Uterus (tissue), 4 donors: ENCODE measurements around the gene LDLRAD2. TPM values are rescaled to one million over a fixed set of nuclear protein-coding genes. Genes with fewer than 3 reads are reported as not detected.

Experiments
- DNase-seq, 2 donors: peaks; one replicate each; pipeline ENCODE4 v3.0.0-alpha.2; 2019 to 2020
- H3K27ac ChIP-seq, 2 donors: fragments of 200-600 bp; sonication (generic); 1 replicate in 1 of 2; 2 replicates in 1 of 2; pipeline ENCODE4 v1.5.1; 2016 to 2018
- H3K27me3 ChIP-seq, 2 donors: fragments of 200-600 bp; sonication (generic); one replicate each; pipeline ENCODE4 v1.5.1; 2018 to 2019; ENCODE audit warnings: control low read depth in 1 of 2
- H3K36me3 ChIP-seq, 2 donors: fragments of 200-600 bp; sonication (generic); one replicate each; pipeline ENCODE4 v1.5.1; 2019; ENCODE audit warnings: control low read depth in 1 of 2
- H3K4me1 ChIP-seq, 2 donors: fragments of 200-600 bp; sonication (generic); one replicate each; pipeline ENCODE4 v1.5.1; 2018 to 2019; ENCODE audit warnings: control low read depth in 1 of 2
- H3K4me3 ChIP-seq, 2 donors: fragments of 200-600 bp; sonication (generic); 1 replicate in 1 of 2; 2 replicates in 1 of 2; pipeline ENCODE4 v1.5.1; 2018 to 2019; ENCODE audit warnings: mild to moderate bottlenecking in 1 of 2
- H3K9me3 ChIP-seq, 2 donors: fragments of 200-600 bp; sonication (generic); one replicate each; pipeline ENCODE4 v1.5.1; 2019; ENCODE audit warnings: control low read depth in 1 of 2
- CTCF ChIP-seq, 4 experiments: fragments of 200-600 bp in 2 of 4; fragments of 450-650 bp in 2 of 4; sonication (generic) in 2 of 4; IDR thresholded peaks; one replicate each; pipeline ENCODE4 v1.5.1; 2016 to 2019; ENCODE audit warnings: antibody characterized with exemption in 4 of 4, mild to moderate bottlenecking in 2 of 4, moderate library complexity in 1 of 4
- POLR2A ChIP-seq, 2 donors: fragments of 450-650 bp; IDR thresholded peaks; one replicate each; pipeline ENCODE4 v1.6.1; 2016; ENCODE audit warnings: antibody characterized with exemption in 2 of 2, mild to moderate bottlenecking in 1 of 2, moderate library complexity in 1 of 2
- intact Hi-C: fragments of 100-400 bp; cut with DNase I; formaldehyde crosslinking; loops from one replicate; pipeline ENCODE4 v1.15.1; 2023; ENCODE audit warnings: low total_unique reads
- total RNA-seq, 4 donors: library from RNA; depleted of rRNA in 3 of 4; stranded (reverse); fragments of >200 nt in 3 of 4; gene quantifications; one replicate each; pipeline versions ENCODE4 v1.1.0 to v1.2.4, GENCODE V29; 2014 to 2023
- donor health status: DM: yes; HTN: yes; CAD: no.

The LDLRAD2 gene
- total RNA-seq, 4 donors from 2014 or later = 0.48 TPM; not detected in 3

- Histone ChIP-seq H3K9me3 (no peaks in the 10 kb centered on the region), H3K36me3 (no peaks in the 10 kb centered on the region), H3K4me1 (no peaks in the 10 kb centered on the region), H3K27ac (no peak overlapping the region), H3K4me3 (no peak overlapping the region), H3K27me3 (no peaks in the 10 kb centered on the region)
- DNase-seq = no peak
- intact Hi-C loops = no loop called here
- TF ChIP-seq CTCF (IDR thresholded peaks at IDR 0.05) (no peak), POLR2A (IDR thresholded peaks at IDR 0.05) (no peak)
Measured at GRCh38 chr1:21852282-21853130, 40.4 kb downstream of the LDLRAD2 start.

DNA sequence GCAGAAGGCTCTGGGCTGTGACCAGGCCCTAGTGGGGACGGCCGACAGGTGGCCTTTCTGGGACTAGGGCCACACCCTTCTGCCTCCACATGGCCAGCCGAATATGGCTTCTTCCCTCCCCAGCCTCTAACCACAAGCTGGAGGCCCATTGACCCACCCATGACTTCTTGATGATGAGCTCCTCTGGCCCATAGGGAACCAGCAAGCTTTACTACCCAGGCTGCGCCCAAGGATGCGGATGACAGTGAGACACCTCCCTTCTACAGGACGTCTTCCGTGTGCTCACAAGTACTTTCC lies 41.0 kb downstream of the LDLRAD2 start:
- no peak for DNase-seq
- H3K27me3 ChIP-seq = no peaks in the 10 kb centered on the region
- H3K36me3 ChIP-seq = no peaks in the 10 kb centered on the region
- H3K9me3 ChIP-seq = no peaks in the 10 kb centered on the region
- intact Hi-C loops = no loop called here
- H3K4me1 ChIP-seq = no peaks in the 10 kb centered on the region
- no peak overlapping the region for H3K4me3 ChIP-seq
- TF ChIP-seq POLR2A (IDR thresholded peaks at IDR 0.05) (no peak), CTCF (IDR thresholded peaks at IDR 0.05) (no peak)
- no peak overlapping the region for H3K27ac ChIP-seq

DNA sequence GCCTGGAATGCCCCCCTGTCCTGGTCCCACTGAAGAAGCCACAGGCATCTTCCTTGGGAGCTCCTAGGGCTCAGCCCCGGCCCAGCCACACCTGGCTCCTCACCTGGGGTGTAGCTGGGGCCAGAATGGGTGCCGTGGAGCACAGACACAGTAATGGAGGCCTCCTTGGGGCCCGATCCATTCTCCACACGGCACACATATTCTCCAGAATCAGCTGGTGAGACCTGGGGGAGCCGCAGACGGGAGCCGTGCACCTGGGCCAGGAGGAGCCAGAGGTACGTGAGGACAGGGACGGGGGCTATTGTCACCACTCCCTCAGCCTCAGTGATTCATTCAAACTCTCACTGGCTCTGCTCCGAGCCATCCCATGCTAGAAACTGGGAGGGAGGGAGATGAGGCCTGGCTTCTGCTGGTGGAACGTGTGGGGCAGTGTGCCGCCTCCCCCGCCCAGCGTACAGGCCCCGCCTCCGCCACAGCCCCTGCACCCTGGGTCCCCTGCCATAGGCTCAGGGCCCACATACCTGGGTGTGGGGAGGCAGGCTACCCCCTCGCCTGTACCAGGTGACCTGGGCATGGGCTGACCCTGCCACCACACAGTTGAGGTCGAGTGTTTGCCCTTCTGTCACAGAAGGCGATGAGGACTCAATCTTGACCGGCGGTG lies 42.2 kb downstream of the LDLRAD2 start:
- no peak overlapping the region for H3K27ac ChIP-seq
- no peaks in the 10 kb centered on the region for H3K9me3 ChIP-seq
- H3K4me1 ChIP-seq = no peaks in the 10 kb centered on the region
- no peak for DNase-seq
- no peaks in the 10 kb centered on the region for H3K27me3 ChIP-seq
- intact Hi-C loops = no loop called here
- TF ChIP-seq CTCF (IDR thresholded peaks at IDR 0.05) (no peak), POLR2A (IDR thresholded peaks at IDR 0.05) (no peak)
- H3K4me3 ChIP-seq = no peak overlapping the region
- no peaks in the 10 kb centered on the region for H3K36me3 ChIP-seq

GRCh38 chr1:21854751-21855131 lies 42.7 kb downstream of the LDLRAD2 start:
- Histone ChIP-seq H3K27me3 (no peaks in the 10 kb centered on the region), H3K4me3 (no peak overlapping the region), H3K4me1 (no peaks in the 10 kb centered on the region), H3K36me3 (no peaks in the 10 kb centered on the region), H3K9me3 (no peaks in the 10 kb centered on the region), H3K27ac (no peak overlapping the region)
- intact Hi-C loops = no loop called here
- no peak for TF ChIP-seq POLR2A (IDR thresholded peaks at IDR 0.05)
- TF ChIP-seq CTCF (IDR thresholded peaks at IDR 0.05) = no peak
- DNase-seq = no peak
